Transverse colon (tissue), 4 donors: ENCODE measurements around the gene HAUS5.

Source experiments
- EP300 ChIP-seq: sonication (generic); formaldehyde crosslinking; IDR thresholded peaks from one replicate; pipeline ENCODE4 v1.6.1; 2017; ENCODE audit warnings: antibody characterized with exemption, low read depth
- POLR2A ChIP-seq: fragments of 450-650 bp; IDR thresholded peaks from one replicate; pipeline ENCODE4 v1.6.1; 2016; ENCODE audit warnings: antibody characterized with exemption, mild to moderate bottlenecking, moderate library complexity
- POLR2AphosphoS5 ChIP-seq, 3 donors: sonication (generic); formaldehyde crosslinking; IDR thresholded peaks; one replicate each; pipeline ENCODE4 v1.6.1; 2016; ENCODE audit warnings: antibody characterized with exemption in 3 of 3
- TF ChIP-seq, protein P1 (sequence below), 5 experiments: fragments of 200-600 bp in 3 of 5; fragments of 450-650 bp in 2 of 5; sonication (generic) in 3 of 5; IDR thresholded peaks; 1 replicate in 2 of 5; 2 replicates in 3 of 5; pipeline ENCODE4 v1.5.1; 2016 to 2017; ENCODE audit warnings: antibody characterized with exemption in 5 of 5, inconsistent platforms in 3 of 5, mild to moderate bottlenecking in 2 of 5, moderate library complexity in 1 of 5

- TF ChIP-seq, protein P1, sequence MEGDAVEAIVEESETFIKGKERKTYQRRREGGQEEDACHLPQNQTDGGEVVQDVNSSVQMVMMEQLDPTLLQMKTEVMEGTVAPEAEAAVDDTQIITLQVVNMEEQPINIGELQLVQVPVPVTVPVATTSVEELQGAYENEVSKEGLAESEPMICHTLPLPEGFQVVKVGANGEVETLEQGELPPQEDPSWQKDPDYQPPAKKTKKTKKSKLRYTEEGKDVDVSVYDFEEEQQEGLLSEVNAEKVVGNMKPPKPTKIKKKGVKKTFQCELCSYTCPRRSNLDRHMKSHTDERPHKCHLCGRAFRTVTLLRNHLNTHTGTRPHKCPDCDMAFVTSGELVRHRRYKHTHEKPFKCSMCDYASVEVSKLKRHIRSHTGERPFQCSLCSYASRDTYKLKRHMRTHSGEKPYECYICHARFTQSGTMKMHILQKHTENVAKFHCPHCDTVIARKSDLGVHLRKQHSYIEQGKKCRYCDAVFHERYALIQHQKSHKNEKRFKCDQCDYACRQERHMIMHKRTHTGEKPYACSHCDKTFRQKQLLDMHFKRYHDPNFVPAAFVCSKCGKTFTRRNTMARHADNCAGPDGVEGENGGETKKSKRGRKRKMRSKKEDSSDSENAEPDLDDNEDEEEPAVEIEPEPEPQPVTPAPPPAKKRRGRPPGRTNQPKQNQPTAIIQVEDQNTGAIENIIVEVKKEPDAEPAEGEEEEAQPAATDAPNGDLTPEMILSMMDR (IDR thresholded peaks at IDR 0.05), result no peak
- TF ChIP-seq POLR2A, result peak; percentile 71
- TF ChIP-seq POLR2AphosphoS5 (IDR thresholded peaks at IDR 0.05), result peak; percentile 71 to 95 (median 91)
- TF ChIP-seq EP300, result no peak
These were observed 31.0 kb downstream of the HAUS5 start for GRCh38 chr19:35643255-35644205.
